H1 (cell line): ENCODE data around the gene GRIK2. TPM values are rescaled to one million over a fixed set of nuclear protein-coding genes. Genes with fewer than 3 reads are reported as not detected.

Source experiments
- polyA plus RNA-seq, 7 experiments: library from polyadenylated mRNA; depleted of rRNA in 3 of 7; stranded (reverse) in 5 of 7; unstranded in 2 of 7; fragments of >200 nt in 5 of 7; fragments of 200-250 nt in 2 of 7; gene quantifications; 1 replicate in 5 of 7; 2 replicates in 1 of 7; 4 replicates in 1 of 7; pipeline versions ENCODE4 v1.2.1 to v1.2.3, GENCODE V29; 2011 to 2013; ENCODE audit warnings: missing spikeins in 2 of 7, mixed read lengths in 2 of 7
- total RNA-seq: library from RNA; stranded (reverse); fragmentation: NEBNext Ultra II Directional; extraction: Animal tissue kit (Norgen Biotek cat#: 25700); gene quantifications from 2 replicates; pipeline ENCODE4 v1.2.1, GENCODE V29; 2021
- TF ChIP-seq, protein P1 (sequence below), 3 experiments: IDR thresholded peaks; 1 replicate in 2 of 3; 2 replicates in 1 of 3; pipeline versions ENCODE4 v1.5.1 to v1.6.1; 2011; ENCODE audit warnings: low read length in 3 of 3, mild to moderate bottlenecking in 3 of 3, inconsistent platforms in 2 of 3, low read depth in 1 of 3, moderate library complexity in 1 of 3; ENCODE audit not compliant: insufficient read depth in 1 of 3; ENCODE audit errors: control extremely low read depth in 1 of 3

GRIK2 gene
- total and polyA plus RNA-seq, 2 of the 8 experiments (the other 6 are each of a cell fraction or from before 2014, with no cell fraction given), result 1.8 to 2.2 TPM

DNA sequence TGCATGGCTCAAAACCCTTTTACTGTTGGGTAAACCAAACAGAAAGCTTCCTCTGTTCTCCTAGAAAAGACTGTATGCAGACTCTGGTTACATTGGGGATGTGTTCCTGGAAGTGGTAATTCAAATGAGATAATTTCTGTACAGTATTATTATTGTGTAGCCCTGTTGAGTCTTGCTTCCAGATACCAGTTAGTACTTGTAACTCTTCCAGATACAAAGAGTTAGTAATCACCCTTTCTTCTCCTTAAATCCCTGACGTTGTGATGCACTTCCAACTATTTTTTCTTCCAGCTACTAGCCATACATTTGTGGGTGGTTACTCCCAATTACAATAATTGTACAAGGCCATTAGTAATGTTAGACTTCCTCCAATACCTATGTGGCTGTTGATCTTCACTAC is 42.3 kb upstream of the GRIK2 start (continued):
- TF ChIP-seq, protein P1, sequence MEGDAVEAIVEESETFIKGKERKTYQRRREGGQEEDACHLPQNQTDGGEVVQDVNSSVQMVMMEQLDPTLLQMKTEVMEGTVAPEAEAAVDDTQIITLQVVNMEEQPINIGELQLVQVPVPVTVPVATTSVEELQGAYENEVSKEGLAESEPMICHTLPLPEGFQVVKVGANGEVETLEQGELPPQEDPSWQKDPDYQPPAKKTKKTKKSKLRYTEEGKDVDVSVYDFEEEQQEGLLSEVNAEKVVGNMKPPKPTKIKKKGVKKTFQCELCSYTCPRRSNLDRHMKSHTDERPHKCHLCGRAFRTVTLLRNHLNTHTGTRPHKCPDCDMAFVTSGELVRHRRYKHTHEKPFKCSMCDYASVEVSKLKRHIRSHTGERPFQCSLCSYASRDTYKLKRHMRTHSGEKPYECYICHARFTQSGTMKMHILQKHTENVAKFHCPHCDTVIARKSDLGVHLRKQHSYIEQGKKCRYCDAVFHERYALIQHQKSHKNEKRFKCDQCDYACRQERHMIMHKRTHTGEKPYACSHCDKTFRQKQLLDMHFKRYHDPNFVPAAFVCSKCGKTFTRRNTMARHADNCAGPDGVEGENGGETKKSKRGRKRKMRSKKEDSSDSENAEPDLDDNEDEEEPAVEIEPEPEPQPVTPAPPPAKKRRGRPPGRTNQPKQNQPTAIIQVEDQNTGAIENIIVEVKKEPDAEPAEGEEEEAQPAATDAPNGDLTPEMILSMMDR (IDR thresholded peaks at IDR 0.05; ENCODE audit: control extremely low read depth in 1 of 3, insufficient read depth in 1 of 3, low read depth in 1 of 3, low read length in 3 of 3), result no peak
